ENCODE data around the gene ALDH2. TPM values are rescaled to one million over a fixed set of nuclear protein-coding genes. Genes with fewer than 3 reads are reported as not detected.

Gene ALDH2
- total and polyA plus RNA-seq, 9 of the 15 experiments (the other 6 are each of a cell fraction or from before 2014, with no cell fraction given), result 1.9 to 22.5 (median 12.2) TPM

DNA sequence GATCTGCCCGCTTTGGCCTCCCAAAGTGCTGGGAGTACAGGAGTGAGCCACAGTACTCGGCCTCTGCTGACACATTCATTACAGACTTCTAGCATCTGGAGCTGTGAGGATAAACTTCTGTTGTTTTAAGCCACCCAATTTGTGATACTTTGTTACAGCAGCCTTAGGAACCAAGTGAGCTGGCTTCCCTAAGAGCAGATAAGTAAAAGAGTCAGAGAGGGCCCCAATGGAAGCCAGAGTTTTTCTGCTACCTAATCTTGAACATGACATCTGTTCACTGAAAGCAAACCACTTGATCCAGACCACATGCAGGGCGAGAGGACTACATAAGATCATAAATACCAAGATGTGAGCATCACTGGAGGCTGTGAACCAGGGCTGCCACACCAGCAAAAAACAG, 71.6 kb downstream of the ALDH2 start (continued):
- TF ChIP-seq CHD7 (IDR thresholded peaks at IDR 0.05; ENCODE audit: low read depth, low read length) (no peak), ZNF184 (CRISPR knock-in tag; IDR thresholded peaks at IDR 0.05) (no peak), DACH1 (IDR thresholded peaks at IDR 0.05; ENCODE audit: partially characterized antibody) (no peak), ZNF12 (CRISPR knock-in tag; IDR thresholded peaks at IDR 0.05) (no peak), SIN3B (IDR thresholded peaks at IDR 0.05; ENCODE audit: low read depth) (no peak), NCOR1 (IDR thresholded peaks at IDR 0.05) (peak; percentile 68; the same call in 1 of the 2 replicates), SAFB (IDR thresholded peaks at IDR 0.05; ENCODE audit: borderline replicate concordance, low read depth, low read length) (no peak), ZBTB9 (CRISPR knock-in tag; IDR thresholded peaks at IDR 0.05) (no peak), SRSF3 (IDR thresholded peaks at IDR 0.05; ENCODE audit: insufficient read depth, low read length) (no peak), SNIP1 (IDR thresholded peaks at IDR 0.05; ENCODE audit: low read depth) (no peak), ZFP36 (IDR thresholded peaks at IDR 0.05; ENCODE audit: low read depth, low read length, partially characterized antibody) (no peak), RNF2 (IDR thresholded peaks at IDR 0.05) (no peak; the same call in 1 of the 2 replicates), ZNF146 (CRISPR knock-in tag; IDR thresholded peaks at IDR 0.05; ENCODE audit: unreplicated experiment) (no peak)
- TF ChIP-seq, protein P1, sequence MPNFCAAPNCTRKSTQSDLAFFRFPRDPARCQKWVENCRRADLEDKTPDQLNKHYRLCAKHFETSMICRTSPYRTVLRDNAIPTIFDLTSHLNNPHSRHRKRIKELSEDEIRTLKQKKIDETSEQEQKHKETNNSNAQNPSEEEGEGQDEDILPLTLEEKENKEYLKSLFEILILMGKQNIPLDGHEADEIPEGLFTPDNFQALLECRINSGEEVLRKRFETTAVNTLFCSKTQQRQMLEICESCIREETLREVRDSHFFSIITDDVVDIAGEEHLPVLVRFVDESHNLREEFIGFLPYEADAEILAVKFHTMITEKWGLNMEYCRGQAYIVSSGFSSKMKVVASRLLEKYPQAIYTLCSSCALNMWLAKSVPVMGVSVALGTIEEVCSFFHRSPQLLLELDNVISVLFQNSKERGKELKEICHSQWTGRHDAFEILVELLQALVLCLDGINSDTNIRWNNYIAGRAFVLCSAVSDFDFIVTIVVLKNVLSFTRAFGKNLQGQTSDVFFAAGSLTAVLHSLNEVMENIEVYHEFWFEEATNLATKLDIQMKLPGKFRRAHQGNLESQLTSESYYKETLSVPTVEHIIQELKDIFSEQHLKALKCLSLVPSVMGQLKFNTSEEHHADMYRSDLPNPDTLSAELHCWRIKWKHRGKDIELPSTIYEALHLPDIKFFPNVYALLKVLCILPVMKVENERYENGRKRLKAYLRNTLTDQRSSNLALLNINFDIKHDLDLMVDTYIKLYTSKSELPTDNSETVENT (CRISPR knock-in tag; IDR thresholded peaks at IDR 0.05), result no peak

All from K562 (cell line).